Measurements from ENCODE around the gene PTPN3. TPM values are rescaled to one million over a fixed set of nuclear protein-coding genes. Genes with fewer than 3 reads are reported as not detected.
"Not testable (repeated sequence)": the region's sequence is repeated elsewhere in the genome, so short reads cannot be mapped to it uniquely, and the experiment has no call there.

PTPN3 gene
- total and polyA plus RNA-seq, 5 donors from 2014 or later = 0.03 to 0.47 (median 0.21) TPM; not detected in 1

GRCh38 chr9:109534151-109534550 is 36.0 kb upstream of the PTPN3 start:
- Histone ChIP-seq H3K4me3 (ENCODE audit: low read depth, low read length) (no peak overlapping the region), H3K27me3 (ENCODE audit: control insufficient read depth, insufficient read depth, low read length) (no peaks in the 10 kb centered on the region), H3K4me1 (ENCODE audit: control insufficient read depth, insufficient read depth, low read length, poor library complexity, severe bottlenecking) (no peaks in the 10 kb centered on the region), H3K27ac (ENCODE audit: insufficient read depth, low read length, poor library complexity, severe bottlenecking) (no peak overlapping the region), H3K36me3 (ENCODE audit: control insufficient read depth, insufficient read depth, low read length) (no peaks in the 10 kb centered on the region), H3K9me3 (ENCODE audit: control insufficient read depth in 2 of 2, low read length in 2 of 2) (no peaks in the 10 kb centered on the region)
- no peak for ATAC-seq (ENCODE audit: low read depth in 2 of 2)
- Mint-ChIP-seq H3K4me3 (no peak overlapping the region), H3K27ac (peak overlapping the region in 1 of 3 donors; percentile 68), H3K4me1 (no peaks in the 10 kb centered on the region), H3K36me3 (no peaks in the 10 kb centered on the region), H3K9me3 (peaks cover 0 to 4% (median 0%) of the 10 kb centered on the region in 7 donors), H3K27me3 (no peaks in the 10 kb centered on the region)
- no peak for DNase-seq

GRCh38 chr9:109532652-109533051 is 34.5 kb upstream of the PTPN3 start:
- not testable (repeated sequence) for H3K36me3 Mint-ChIP-seq; H3K27ac Mint-ChIP-seq; H3K4me1 ChIP-seq (ENCODE audit: control insufficient read depth, insufficient read depth, low read length, poor library complexity, severe bottlenecking); H3K27me3 Mint-ChIP-seq; H3K9me3 ChIP-seq (ENCODE audit: control insufficient read depth in 2 of 2, low read length in 2 of 2); DNase-seq; H3K9me3 Mint-ChIP-seq; H3K4me3 ChIP-seq (ENCODE audit: low read depth, low read length); ATAC-seq (ENCODE audit: low read depth in 2 of 2); H3K27me3 ChIP-seq (ENCODE audit: control insufficient read depth, insufficient read depth, low read length); H3K4me3 Mint-ChIP-seq; H3K4me1 Mint-ChIP-seq; H3K36me3 ChIP-seq (ENCODE audit: control insufficient read depth, insufficient read depth, low read length); H3K27ac ChIP-seq (ENCODE audit: insufficient read depth, low read length, poor library complexity, severe bottlenecking)

- no peaks in the 10 kb centered on the region for H3K9me3 Mint-ChIP-seq
- Histone ChIP-seq H3K27me3 (ENCODE audit: control insufficient read depth, insufficient read depth, low read length) (no peaks in the 10 kb centered on the region), H3K9me3 (ENCODE audit: control insufficient read depth in 2 of 2, low read length in 2 of 2) (no peaks in the 10 kb centered on the region), H3K4me1 (ENCODE audit: control insufficient read depth, insufficient read depth, low read length, poor library complexity, severe bottlenecking) (no peaks in the 10 kb centered on the region), H3K4me3 (ENCODE audit: low read depth, low read length) (no peak overlapping the region), H3K36me3 (ENCODE audit: control insufficient read depth, insufficient read depth, low read length) (no peaks in the 10 kb centered on the region), H3K27ac (ENCODE audit: insufficient read depth, low read length, poor library complexity, severe bottlenecking) (no peak overlapping the region)
- no peak overlapping the region for H3K27ac Mint-ChIP-seq
- ATAC-seq (ENCODE audit: low read depth in 2 of 2) (no peak), DNase-seq (no peak)
- H3K36me3 Mint-ChIP-seq = no peaks in the 10 kb centered on the region
- no peaks in the 10 kb centered on the region for H3K4me1 Mint-ChIP-seq
- no peak overlapping the region for H3K4me3 Mint-ChIP-seq
- no peaks in the 10 kb centered on the region for H3K27me3 Mint-ChIP-seq
These were observed 24.0 kb upstream of the PTPN3 start for GRCh38 chr9:109522106-109522505.

- no peaks in the 10 kb centered on the region for H3K4me1 ChIP-seq (ENCODE audit: control insufficient read depth, insufficient read depth, low read length, poor library complexity, severe bottlenecking)
- H3K4me1 Mint-ChIP-seq = no peaks in the 10 kb centered on the region
- H3K27ac Mint-ChIP-seq = no peak overlapping the region
- H3K36me3 Mint-ChIP-seq = no peaks in the 10 kb centered on the region
- H3K4me3 Mint-ChIP-seq = no peak overlapping the region
- H3K27me3 Mint-ChIP-seq = no peaks in the 10 kb centered on the region
- no peaks in the 10 kb centered on the region for H3K27me3 ChIP-seq (ENCODE audit: control insufficient read depth, insufficient read depth, low read length)
- peak in 2 of 3 donors; percentile 5 to 59 for DNase-seq
- H3K36me3 ChIP-seq (ENCODE audit: control insufficient read depth, insufficient read depth, low read length) = no peaks in the 10 kb centered on the region
- H3K9me3 ChIP-seq (ENCODE audit: control insufficient read depth in 2 of 2, low read length in 2 of 2) = no peaks in the 10 kb centered on the region
- H3K9me3 Mint-ChIP-seq = no peaks in the 10 kb centered on the region
- no peak for ATAC-seq (ENCODE audit: low read depth in 2 of 2)
- no peak overlapping the region for H3K27ac ChIP-seq (ENCODE audit: insufficient read depth, low read length, poor library complexity, severe bottlenecking)
- H3K4me3 ChIP-seq (ENCODE audit: low read depth, low read length) = no peak overlapping the region
These were observed 22.5 kb upstream of the PTPN3 start for GRCh38 chr9:109520475-109521132.

DNA sequence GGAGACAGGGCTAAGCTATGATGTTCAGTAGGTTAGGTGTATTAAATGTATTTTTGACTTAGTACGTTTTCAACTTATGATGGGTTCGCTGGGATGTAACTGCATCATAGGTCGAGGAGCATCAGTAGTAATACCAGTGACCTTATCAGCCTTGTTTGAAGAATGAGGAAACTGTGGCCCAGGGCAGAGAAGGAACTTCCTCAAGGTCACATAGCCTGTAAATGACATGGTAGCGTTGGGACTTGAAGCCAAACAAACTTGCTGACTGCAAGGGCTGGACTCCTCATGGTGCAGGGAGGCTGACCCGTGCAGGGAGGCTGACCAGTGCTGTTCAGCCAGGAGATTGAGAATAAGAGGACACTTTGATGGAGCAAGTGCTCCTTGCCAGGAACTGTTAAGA is 21.3 kb upstream of the PTPN3 start:
- DNase-seq = no peak
- Mint-ChIP-seq H3K27ac (no peak overlapping the region), H3K4me3 (no peak overlapping the region), H3K4me1 (no peaks in the 10 kb centered on the region), H3K9me3 (no peaks in the 10 kb centered on the region), H3K36me3 (no peaks in the 10 kb centered on the region), H3K27me3 (no peaks in the 10 kb centered on the region)
- Histone ChIP-seq H3K9me3 (ENCODE audit: control insufficient read depth in 2 of 2, low read length in 2 of 2) (no peaks in the 10 kb centered on the region), H3K27ac (ENCODE audit: insufficient read depth, low read length, poor library complexity, severe bottlenecking) (no peak overlapping the region), H3K4me1 (ENCODE audit: control insufficient read depth, insufficient read depth, low read length, poor library complexity, severe bottlenecking) (no peaks in the 10 kb centered on the region), H3K4me3 (ENCODE audit: low read depth, low read length) (no peak overlapping the region), H3K27me3 (ENCODE audit: control insufficient read depth, insufficient read depth, low read length) (no peaks in the 10 kb centered on the region), H3K36me3 (ENCODE audit: control insufficient read depth, insufficient read depth, low read length) (no peaks in the 10 kb centered on the region)
- ATAC-seq (ENCODE audit: low read depth in 2 of 2) = no peak

GRCh38 chr9:109518621-109519335 is 20.7 kb upstream of the PTPN3 start:
- Histone ChIP-seq H3K4me3 (ENCODE audit: low read depth, low read length) (no peak overlapping the region), H3K9me3 (ENCODE audit: control insufficient read depth in 2 of 2, low read length in 2 of 2) (no peaks in the 10 kb centered on the region), H3K27me3 (ENCODE audit: control insufficient read depth, insufficient read depth, low read length) (no peaks in the 10 kb centered on the region), H3K27ac (ENCODE audit: insufficient read depth, low read length, poor library complexity, severe bottlenecking) (no peak overlapping the region), H3K36me3 (ENCODE audit: control insufficient read depth, insufficient read depth, low read length) (no peaks in the 10 kb centered on the region), H3K4me1 (ENCODE audit: control insufficient read depth, insufficient read depth, low read length, poor library complexity, severe bottlenecking) (no peaks in the 10 kb centered on the region)
- Mint-ChIP-seq H3K9me3 (peaks cover 0 to 4% (median 0%) of the 10 kb centered on the region in 7 donors), H3K27ac (no peak overlapping the region), H3K4me3 (no peak overlapping the region), H3K4me1 (no peaks in the 10 kb centered on the region), H3K27me3 (no peaks in the 10 kb centered on the region), H3K36me3 (no peaks in the 10 kb centered on the region)
- ATAC-seq (ENCODE audit: low read depth in 2 of 2) (no peak), DNase-seq (no peak)

- no peak for DNase-seq
- no peaks in the 10 kb centered on the region for H3K4me1 ChIP-seq (ENCODE audit: control insufficient read depth, insufficient read depth, low read length, poor library complexity, severe bottlenecking)
- ATAC-seq (ENCODE audit: low read depth in 2 of 2) = no peak
- no peak overlapping the region for H3K27ac ChIP-seq (ENCODE audit: insufficient read depth, low read length, poor library complexity, severe bottlenecking)
- Mint-ChIP-seq H3K4me3 (no peak overlapping the region), H3K9me3 (peaks cover 0 to 4% (median 0%) of the 10 kb centered on the region in 7 donors), H3K27me3 (peaks cover 4% of the 10 kb centered on the region), H3K27ac (peak overlapping the region in 1 of 3 donors; percentile 45), H3K4me1 (no peaks in the 10 kb centered on the region), H3K36me3 (no peaks in the 10 kb centered on the region)
- H3K27me3 ChIP-seq (ENCODE audit: control insufficient read depth, insufficient read depth, low read length) = no peaks in the 10 kb centered on the region
- no peaks in the 10 kb centered on the region for H3K9me3 ChIP-seq (ENCODE audit: control insufficient read depth in 2 of 2, low read length in 2 of 2)
- no peak overlapping the region for H3K4me3 ChIP-seq (ENCODE audit: low read depth, low read length)
- no peaks in the 10 kb centered on the region for H3K36me3 ChIP-seq (ENCODE audit: control insufficient read depth, insufficient read depth, low read length)
These were observed 19.8 kb upstream of the PTPN3 start for GRCh38 chr9:109517901-109518377.

GRCh38 chr9:109513871-109514270 is 15.8 kb upstream of the PTPN3 start:
- H3K9me3 ChIP-seq (ENCODE audit: control insufficient read depth in 2 of 2, low read length in 2 of 2) = no peaks in the 10 kb centered on the region
- ATAC-seq (ENCODE audit: low read depth in 2 of 2) (no peak), DNase-seq (no peak)
- no peaks in the 10 kb centered on the region for H3K36me3 ChIP-seq (ENCODE audit: control insufficient read depth, insufficient read depth, low read length)
- Mint-ChIP-seq H3K4me1 (no peaks in the 10 kb centered on the region), H3K36me3 (no peaks in the 10 kb centered on the region), H3K4me3 (peak overlapping the region in 1 of 4 donors; percentile 80), H3K27me3 (peaks cover 9% of the 10 kb centered on the region), H3K27ac (no peak overlapping the region), H3K9me3 (peaks cover 0 to 4% (median 0%) of the 10 kb centered on the region in 7 donors)
- no peak overlapping the region for H3K4me3 ChIP-seq (ENCODE audit: low read depth, low read length)
- H3K27ac ChIP-seq (ENCODE audit: insufficient read depth, low read length, poor library complexity, severe bottlenecking) = no peak overlapping the region
- no peaks in the 10 kb centered on the region for H3K27me3 ChIP-seq (ENCODE audit: control insufficient read depth, insufficient read depth, low read length)
- no peaks in the 10 kb centered on the region for H3K4me1 ChIP-seq (ENCODE audit: control insufficient read depth, insufficient read depth, low read length, poor library complexity, severe bottlenecking)

Measured in CD4-positive, CD25-positive, alpha-beta regulatory T cell (primary cell).